Keratinocyte (primary cell): Measurements from ENCODE around the gene APOF.

Experiments used
- CTCF ChIP-seq, 3 experiments: IDR thresholded peaks in 1 of 3; conservative IDR thresholded peaks in 1 of 3; optimal IDR thresholded peaks in 1 of 3; 2 replicates in 2 of 3; 3 replicates in 1 of 3; pipeline versions ENCODE3 to v1.5.1; 2011; ENCODE audit warnings: low read length in 3 of 3, mild to moderate bottlenecking in 3 of 3, moderate library complexity in 2 of 3, control low read depth in 1 of 3, inconsistent platforms in 1 of 3; ENCODE audit not compliant: insufficient read depth in 2 of 3; ENCODE audit errors: extremely low read depth in 1 of 3
- EZH2 ChIP-seq: IDR thresholded peaks from one replicate; pipeline ENCODE4 v1.6.1; 2012; ENCODE audit warnings: inconsistent platforms, mild to moderate bottlenecking, low read length, moderate library complexity

GRCh38 chr12:56334490-56334793, 28.2 kb downstream of the APOF start:
- no peak for TF ChIP-seq CTCF (optimal IDR thresholded peaks at IDR 0.05 in 1 of 3, IDR thresholded peaks at IDR 0.05 in 1 of 3, conservative IDR thresholded peaks at IDR 0.05 in 1 of 3; ENCODE audit: extremely low read depth in 1 of 3, insufficient read depth in 2 of 3, low read length in 3 of 3)
- no peak for TF ChIP-seq EZH2
